Stimulated activated CD4-positive, alpha-beta T cell treated with anti-CD3 and anti-CD28 coated beads, Interleukin-12 subunit alpha, Interleukin-12 subunit beta, amount 100 ng/mL, for 4 hours (primary cell): ENCODE results near the gene GSK3A.
A peak's percentile ranks its signal among the peaks of the same experiment; 100 is the strongest.

Experiments
- DNase-seq: peaks from one replicate; pipeline ENCODE4 v3.0.0-alpha.2; 2020

Gene GSK3A

GRCh38 chr19:42220751-42221097 lies 21.7 kb downstream of the GSK3A start:
- no peak for DNase-seq

- DNase-seq, result peak; percentile 93
Measured at GRCh38 chr19:42219812-42220750, 22.3 kb downstream of the GSK3A start, which contains the start of gene ZNF526. Gene ZNF526 (plus strand): TSS chr19:42220312. CDS start chr19:42224404, 4,092 bp downstream.

- DNase-seq, result peak; percentile 99
Measured at GRCh38 chr19:42217520-42218437, 24.6 kb downstream of the GSK3A start, which contains the start of gene DEDD2. Gene DEDD2 (minus strand): TSS chr19:42217677. CDS start chr19:42217007, 670 bp downstream.

GRCh38 chr19:42216653-42217519 lies 25.5 kb downstream of the GSK3A start:
- DNase-seq, result peak; percentile 32

GRCh38 chr19:42214810-42215485 lies 27.5 kb downstream of the GSK3A start:
- no peak for DNase-seq

- DNase-seq, result no peak
Measured at GRCh38 chr19:42212886-42213285, 29.5 kb downstream of the GSK3A start.

- DNase-seq, result no peak
Measured at GRCh38 chr19:42208612-42209011, 33.8 kb downstream of the GSK3A start.

GRCh38 chr19:42207767-42208271 lies 34.6 kb downstream of the GSK3A start:
- DNase-seq, result no peak

- DNase-seq, result no peak
Measured at GRCh38 chr19:42206871-42207755, 35.3 kb downstream of the GSK3A start.

- no peak for DNase-seq
Measured at GRCh38 chr19:42204664-42205063, 37.7 kb downstream of the GSK3A start.

- no peak for DNase-seq
Measured at GRCh38 chr19:42203700-42204099, 38.7 kb downstream of the GSK3A start.

GRCh38 chr19:42202290-42202880 lies 40.0 kb downstream of the GSK3A start:
- no peak for DNase-seq

- no peak for DNase-seq
Measured at GRCh38 chr19:42201489-42202289, 40.7 kb downstream of the GSK3A start.

- no peak for DNase-seq
Measured at GRCh38 chr19:42200116-42200715, 42.2 kb downstream of the GSK3A start.

- no peak for DNase-seq
Measured at GRCh38 chr19:42199440-42200115, 42.8 kb downstream of the GSK3A start.

- no peak for DNase-seq
Measured at GRCh38 chr19:42198676-42199439, 43.5 kb downstream of the GSK3A start.

- no peak for DNase-seq
Measured at GRCh38 chr19:42197375-42197817, 45.0 kb downstream of the GSK3A start.
